OCI-LY1 (cell line): ENCODE results near the gene CNOT6L.

Experiments used
- H2AFZ ChIP-seq: fragments of 200-600 bp; sonication (generic), shearing (Covaris generic); 2 replicates; pipeline ENCODE4 v1.6.0; 2014; ENCODE audit warnings: antibody characterized with exemption, mild to moderate bottlenecking, low read length
- H3F3A ChIP-seq: fragments of 200-600 bp; sonication (generic), shearing (Covaris generic); 2 replicates; pipeline ENCODE4 v1.6.0; 2014; ENCODE audit warnings: mild to moderate bottlenecking, antibody characterized with exemption, low read length, moderate library complexity; ENCODE audit not compliant: insufficient read depth
- H3K27ac ChIP-seq: fragments of 200-600 bp; sonication (generic); 2 replicates; pipeline ENCODE4 v1.5.1; 2014; ENCODE audit warnings: low read length, mixed run types, mild to moderate bottlenecking, low read depth; ENCODE audit not compliant: poor library complexity, severe bottlenecking
- H3K27me3 ChIP-seq: fragments of 200-600 bp; sonication (generic); 2 replicates; pipeline ENCODE4 v1.6.0; 2014; ENCODE audit warnings: antibody characterized with exemption, mild to moderate bottlenecking, low read length, moderate library complexity; ENCODE audit not compliant: insufficient read depth
- H3K36me3 ChIP-seq: fragments of 200-600 bp; sonication (generic); 2 replicates; pipeline ENCODE4 v1.6.1; 2014; ENCODE audit warnings: mild to moderate bottlenecking, antibody characterized with exemption, low read length, moderate library complexity, mixed read lengths; ENCODE audit not compliant: insufficient read depth
- H3K4me1 ChIP-seq: fragments of 200-600 bp; sonication (generic); 2 replicates; pipeline ENCODE4 v1.5.1; 2014; ENCODE audit warnings: mild to moderate bottlenecking, low read length, moderate library complexity; ENCODE audit not compliant: insufficient read depth, severe bottlenecking
- H3K4me2 ChIP-seq: fragments of 200-600 bp; sonication (generic), shearing (Covaris generic); 2 replicates; pipeline ENCODE4 v1.6.1; 2014; ENCODE audit warnings: low read length
- H3K4me3 ChIP-seq: fragments of 200-600 bp; sonication (generic); 2 replicates; pipeline ENCODE4 v1.5.1; 2014; ENCODE audit warnings: low read length, low read depth, mild to moderate bottlenecking, mixed read lengths; ENCODE audit not compliant: poor library complexity, severe bottlenecking
- H3K79me2 ChIP-seq: fragments of 200-600 bp; shearing (Covaris generic); 2 replicates; pipeline ENCODE4 v1.6.1; 2016; ENCODE audit warnings: mixed run types, low read length, mixed read lengths; ENCODE audit not compliant: insufficient read depth
- H3K9ac ChIP-seq: fragments of 200-600 bp; sonication (generic), shearing (Covaris generic); 2 replicates; pipeline ENCODE4 v1.6.1; 2014; ENCODE audit warnings: mild to moderate bottlenecking, low read length, mixed read lengths
- H3K9me2 ChIP-seq: fragments of 200-600 bp; sonication (generic), shearing (Covaris generic); 2 replicates; pipeline ENCODE4 v1.6.1; 2014; ENCODE audit warnings: low read depth, mild to moderate bottlenecking, low read length, mixed read lengths
- H3K9me3 ChIP-seq: fragments of 200-600 bp; shearing (Covaris generic); 2 replicates; pipeline ENCODE4 v1.6.1; 2014; ENCODE audit warnings: low read length, mixed read lengths
- H4K20me1 ChIP-seq: fragments of 200-600 bp; sonication (generic), shearing (Covaris generic); 2 replicates; pipeline ENCODE4 v1.6.0; 2016; ENCODE audit warnings: mild to moderate bottlenecking, low read length; ENCODE audit not compliant: insufficient read depth
- CTCF ChIP-seq: fragments of 200-600 bp; sonication (generic), shearing (Covaris generic); IDR thresholded peaks from 2 replicates; pipeline ENCODE4 v1.5.1; 2017; ENCODE audit warnings: mild to moderate bottlenecking, antibody characterized with exemption, low read length, moderate library complexity, mixed read lengths
- EZH2 ChIP-seq: fragments of 200-600 bp; sonication (generic), shearing (Covaris generic); IDR thresholded peaks from 2 replicates; pipeline ENCODE4 v1.8.0; 2017; ENCODE audit warnings: borderline replicate concordance, mixed run types, mild to moderate bottlenecking, antibody characterized with exemption, low read length, moderate library complexity, mixed read lengths

The CNOT6L gene

GRCh38 chr4:77710059-77710458 lies 109.1 kb downstream of the CNOT6L start:
- Histone ChIP-seq H3K4me3 (no peak overlapping the region), H3K27me3 (no peaks in the 10 kb centered on the region), H3K4me1 (no peaks in the 10 kb centered on the region), H3K4me2 (no peak overlapping the region), H3K9me2 (no peaks in the 10 kb centered on the region), H3K9ac (no peak overlapping the region), H3K27ac (no peak overlapping the region), H2AFZ (no peak overlapping the region), H3K9me3 (no peaks in the 10 kb centered on the region), H4K20me1 (no peaks in the 10 kb centered on the region), H3K79me2 (no peaks in the 10 kb centered on the region), H3F3A (no peaks in the 10 kb centered on the region), H3K36me3 (no peaks in the 10 kb centered on the region)
- TF ChIP-seq EZH2, result no peak
- no peak for TF ChIP-seq CTCF

- H3K4me2 ChIP-seq, result no peak overlapping the region
- H2AFZ ChIP-seq, result no peak overlapping the region
- no peak overlapping the region for H3K9ac ChIP-seq
- TF ChIP-seq CTCF (no peak), EZH2 (no peak)
- H3F3A ChIP-seq, result no peaks in the 10 kb centered on the region
- no peaks in the 10 kb centered on the region for H3K4me1 ChIP-seq
- no peaks in the 10 kb centered on the region for H3K36me3 ChIP-seq
- no peaks in the 10 kb centered on the region for H3K27me3 ChIP-seq
- no peak overlapping the region for H3K27ac ChIP-seq
- no peaks in the 10 kb centered on the region for H4K20me1 ChIP-seq
- H3K4me3 ChIP-seq, result no peak overlapping the region
- H3K9me3 ChIP-seq, result no peaks in the 10 kb centered on the region
- no peaks in the 10 kb centered on the region for H3K9me2 ChIP-seq
- no peaks in the 10 kb centered on the region for H3K79me2 ChIP-seq
These were observed 112.5 kb downstream of the CNOT6L start for GRCh38 chr4:77706717-77707116.

- Histone ChIP-seq H4K20me1 (no peaks in the 10 kb centered on the region), H3K27me3 (no peaks in the 10 kb centered on the region), H3K79me2 (no peaks in the 10 kb centered on the region), H3K9me3 (no peaks in the 10 kb centered on the region), H2AFZ (no peak overlapping the region), H3K9me2 (no peaks in the 10 kb centered on the region), H3K4me3 (no peak overlapping the region), H3K27ac (no peak overlapping the region), H3K4me2 (no peak overlapping the region), H3K36me3 (no peaks in the 10 kb centered on the region), H3K4me1 (no peaks in the 10 kb centered on the region), H3F3A (no peaks in the 10 kb centered on the region), H3K9ac (no peak overlapping the region)
- TF ChIP-seq EZH2 (no peak), CTCF (no peak)
These were observed 115.5 kb downstream of the CNOT6L start for GRCh38 chr4:77703666-77704065.
